ENCODE measurements around the gene HOXB9. TPM values are rescaled to one million over a fixed set of nuclear protein-coding genes. Genes with fewer than 3 reads are reported as not detected.

HOXB9 gene
- polyA plus RNA-seq, 3 donors, result 68.2 to 73.4 (median 69.0) TPM

DNA sequence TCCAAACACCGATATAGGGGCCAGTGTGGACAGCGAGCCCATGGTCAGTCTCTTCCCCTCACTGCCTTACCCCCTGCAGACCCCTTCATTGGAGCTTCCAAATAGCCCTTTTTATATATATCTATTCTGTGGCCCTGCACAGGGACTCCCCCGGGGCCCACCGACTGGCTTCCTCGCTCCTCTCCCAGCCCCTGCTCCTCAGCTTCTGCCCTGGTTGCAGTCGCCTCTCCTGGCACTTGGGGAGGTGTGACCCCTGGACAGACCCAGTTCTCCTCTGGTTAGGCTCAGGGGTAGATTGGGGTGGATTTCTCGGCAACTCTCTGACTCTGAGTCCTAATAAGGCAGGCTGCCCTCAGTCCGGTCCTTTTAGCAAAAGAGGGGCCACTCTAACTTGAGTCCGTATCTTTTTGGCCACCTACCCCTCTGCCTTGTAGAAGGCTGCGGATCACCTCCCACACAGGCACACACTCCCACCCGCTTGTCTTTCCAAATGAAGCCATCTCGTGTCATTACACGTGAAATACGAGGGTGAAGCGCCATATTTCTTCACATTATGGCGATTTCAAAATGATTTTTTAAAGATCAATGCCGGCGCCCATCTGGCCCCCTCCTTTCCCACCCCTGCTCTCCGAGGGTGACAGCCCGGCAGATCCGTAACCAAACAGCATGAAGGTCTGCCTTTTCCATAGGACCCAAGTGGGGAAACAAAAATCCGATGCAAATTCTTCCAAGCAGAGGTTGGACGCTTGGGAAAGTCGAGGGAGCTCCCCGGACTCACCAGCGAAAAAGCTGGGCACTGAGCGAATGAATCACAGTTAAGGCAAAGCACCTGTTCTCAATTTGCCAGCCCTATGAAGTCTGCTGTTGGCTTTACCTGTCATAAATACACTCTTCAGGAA lies 1.7 kb upstream of the HOXB9 start:
- no peak for DNase-seq

DNA sequence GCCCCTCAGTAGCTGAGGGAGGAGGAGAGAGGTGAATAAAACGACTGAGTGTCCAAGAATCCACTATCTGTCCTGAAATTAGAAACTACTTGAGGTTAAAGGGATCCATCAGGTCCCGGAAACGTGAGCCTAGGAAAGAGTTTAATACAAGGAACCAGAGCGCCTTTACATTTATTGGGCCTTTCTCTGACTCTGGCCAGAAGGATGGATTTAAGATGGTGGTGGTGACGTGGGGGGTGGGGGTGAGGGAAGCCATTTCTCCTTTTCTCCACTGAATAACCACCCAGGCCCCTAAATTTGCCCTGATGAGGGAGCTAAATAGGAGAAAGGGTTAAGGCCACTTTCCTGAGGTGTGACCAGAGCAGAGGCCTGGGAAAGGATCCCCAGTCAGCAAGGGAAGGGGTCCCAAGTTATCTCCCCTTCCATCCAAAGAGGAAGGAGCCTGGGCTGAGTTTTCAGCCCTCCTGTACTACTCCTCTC lies 1.0 kb upstream of the HOXB9 start:
- no peak for DNase-seq

DNA sequence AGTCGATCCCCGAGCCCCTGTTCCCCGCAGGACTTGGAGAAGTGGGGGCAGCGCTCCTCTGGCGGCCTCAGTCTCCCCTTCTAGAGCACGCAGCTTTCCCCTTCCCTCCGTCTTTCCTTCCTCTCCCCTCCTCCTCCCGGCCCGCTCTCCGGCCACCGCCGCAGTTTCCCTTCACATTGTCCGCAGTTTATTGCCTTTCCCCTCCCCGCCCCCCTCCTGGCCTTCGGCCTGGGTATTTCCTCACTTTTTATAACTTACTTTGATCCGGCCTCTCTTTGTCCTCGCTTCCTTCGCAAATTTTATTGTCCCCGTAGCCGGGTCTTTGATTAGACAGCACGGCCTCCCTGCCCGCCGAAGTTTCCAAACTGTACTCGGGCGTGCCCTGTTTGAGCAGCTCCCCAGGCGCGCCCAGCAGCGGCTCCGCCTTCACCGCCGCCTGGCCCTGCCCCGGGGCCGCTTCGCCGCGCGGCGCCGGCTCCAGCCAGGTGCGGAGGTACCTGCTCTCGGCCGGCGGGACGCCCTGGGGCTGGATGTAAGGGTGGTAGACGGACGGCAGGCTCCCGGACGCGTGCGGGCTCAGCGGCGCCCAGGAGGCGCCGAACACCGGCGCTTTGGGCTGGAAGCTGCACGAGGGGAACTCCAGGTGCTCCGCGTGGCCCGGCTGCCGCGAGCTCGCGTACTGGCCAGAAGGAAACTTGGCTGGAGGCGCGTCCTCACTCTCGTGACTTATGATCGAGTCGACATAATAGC lies 488 bp downstream of the HOXB9 start:
- DNase-seq, result no peak

DNA sequence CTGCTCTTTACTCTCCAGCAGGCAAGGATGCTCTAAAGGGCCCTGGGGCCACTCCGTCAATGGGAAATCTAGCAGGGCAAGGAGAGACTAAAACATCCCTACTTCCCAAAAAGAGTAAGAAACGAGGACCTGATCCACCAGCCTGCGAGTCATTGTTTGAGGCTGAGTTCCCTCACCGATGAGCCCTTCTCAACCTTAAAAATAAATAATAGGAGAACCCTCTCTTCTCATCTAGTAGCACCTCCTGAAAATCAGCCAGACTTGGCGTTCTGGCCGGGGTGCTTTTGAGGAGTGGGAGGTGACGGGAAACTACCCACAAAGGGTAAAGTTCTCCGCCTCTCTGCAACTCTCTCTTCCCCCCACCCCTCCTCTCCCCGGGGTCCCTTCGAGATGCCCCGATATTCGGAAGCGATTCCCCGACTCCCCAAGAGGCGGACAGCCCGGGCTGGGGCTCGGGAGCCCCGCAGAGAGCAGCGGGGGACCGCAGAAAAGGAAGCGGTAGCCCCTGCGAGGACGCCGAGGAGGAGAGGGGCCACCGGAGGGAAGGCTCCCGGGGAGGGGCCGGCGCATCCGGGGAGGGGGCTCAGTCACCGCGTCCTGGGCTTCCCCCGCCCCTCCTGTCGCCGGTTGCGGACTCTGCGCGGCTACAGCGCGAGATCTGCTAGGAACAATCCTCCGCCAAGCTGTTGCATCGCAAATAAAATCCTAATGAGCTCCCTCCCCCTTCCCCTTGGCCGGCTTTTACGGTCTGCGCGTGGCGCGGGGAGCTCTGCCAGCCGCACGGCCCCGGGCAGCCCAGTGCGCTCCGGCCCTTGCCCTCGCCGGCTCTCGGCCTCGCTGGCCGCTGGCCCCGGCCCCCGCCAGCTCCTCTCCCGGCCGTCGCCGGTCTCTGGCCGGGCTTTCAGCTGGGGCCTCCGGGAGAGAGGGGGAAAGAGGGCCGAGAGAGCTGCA lies 1.3 kb downstream of the HOXB9 start:
- DNase-seq, result no peak

DNA sequence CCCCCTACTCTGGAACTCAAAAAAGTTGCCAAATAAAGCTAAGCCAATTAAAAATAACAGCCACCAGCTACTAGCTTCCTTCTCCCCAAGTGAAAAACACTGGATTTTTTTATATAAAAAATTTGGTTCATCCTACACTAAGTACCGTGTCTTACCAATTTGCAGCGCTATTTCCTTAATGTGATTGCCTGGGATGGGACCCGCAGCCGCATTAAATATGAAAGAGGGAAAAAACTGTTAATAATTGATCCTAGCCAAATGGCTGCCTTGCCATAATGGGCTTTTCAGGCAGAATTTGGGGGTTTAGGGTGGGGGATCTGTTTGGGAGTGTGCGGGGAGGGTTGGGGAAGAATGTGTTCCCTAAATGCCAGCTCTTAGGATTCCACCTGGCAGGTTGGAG lies 2.0 kb downstream of the HOXB9 start:
- no peak for DNase-seq

DNA sequence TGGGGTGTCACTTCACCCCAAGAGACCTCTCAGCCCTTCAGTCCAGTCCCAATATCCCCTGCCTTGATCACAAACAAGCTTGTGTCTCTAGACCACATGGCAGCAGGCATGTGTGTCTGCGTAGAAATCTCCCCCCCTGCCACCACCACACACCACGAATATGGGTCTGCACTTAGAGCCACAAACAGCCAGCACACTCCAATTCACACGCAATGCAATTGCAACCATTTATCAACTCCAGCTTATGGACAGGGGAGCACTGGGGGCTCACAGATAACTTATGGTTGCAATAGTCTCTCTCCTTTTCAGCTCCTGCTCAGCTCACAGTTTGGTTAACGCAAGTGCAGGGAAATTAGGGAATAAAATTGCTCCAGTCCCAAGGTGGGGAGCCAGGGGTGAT lies 2.6 kb downstream of the HOXB9 start:
- no peak for DNase-seq

DNA sequence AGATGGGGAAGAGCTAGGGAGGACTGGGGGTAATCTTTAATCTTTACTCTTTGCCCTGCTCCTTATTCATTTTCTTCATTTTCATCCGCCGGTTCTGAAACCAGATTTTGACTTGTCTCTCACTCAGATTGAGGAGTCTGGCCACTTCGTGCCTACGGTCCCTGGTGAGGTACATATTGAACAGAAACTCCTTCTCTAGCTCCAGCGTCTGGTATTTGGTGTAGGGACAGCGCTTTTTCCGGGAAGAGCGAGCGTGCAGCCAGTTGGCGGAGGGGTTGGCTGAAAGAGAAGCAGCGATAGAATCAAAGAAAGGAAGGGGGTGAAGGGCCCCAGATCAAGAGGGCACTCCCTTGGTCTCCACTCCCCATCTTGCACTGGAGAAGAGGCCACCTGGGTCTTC lies 3.3 kb downstream of the HOXB9 start:
- no peak for DNase-seq

DNA sequence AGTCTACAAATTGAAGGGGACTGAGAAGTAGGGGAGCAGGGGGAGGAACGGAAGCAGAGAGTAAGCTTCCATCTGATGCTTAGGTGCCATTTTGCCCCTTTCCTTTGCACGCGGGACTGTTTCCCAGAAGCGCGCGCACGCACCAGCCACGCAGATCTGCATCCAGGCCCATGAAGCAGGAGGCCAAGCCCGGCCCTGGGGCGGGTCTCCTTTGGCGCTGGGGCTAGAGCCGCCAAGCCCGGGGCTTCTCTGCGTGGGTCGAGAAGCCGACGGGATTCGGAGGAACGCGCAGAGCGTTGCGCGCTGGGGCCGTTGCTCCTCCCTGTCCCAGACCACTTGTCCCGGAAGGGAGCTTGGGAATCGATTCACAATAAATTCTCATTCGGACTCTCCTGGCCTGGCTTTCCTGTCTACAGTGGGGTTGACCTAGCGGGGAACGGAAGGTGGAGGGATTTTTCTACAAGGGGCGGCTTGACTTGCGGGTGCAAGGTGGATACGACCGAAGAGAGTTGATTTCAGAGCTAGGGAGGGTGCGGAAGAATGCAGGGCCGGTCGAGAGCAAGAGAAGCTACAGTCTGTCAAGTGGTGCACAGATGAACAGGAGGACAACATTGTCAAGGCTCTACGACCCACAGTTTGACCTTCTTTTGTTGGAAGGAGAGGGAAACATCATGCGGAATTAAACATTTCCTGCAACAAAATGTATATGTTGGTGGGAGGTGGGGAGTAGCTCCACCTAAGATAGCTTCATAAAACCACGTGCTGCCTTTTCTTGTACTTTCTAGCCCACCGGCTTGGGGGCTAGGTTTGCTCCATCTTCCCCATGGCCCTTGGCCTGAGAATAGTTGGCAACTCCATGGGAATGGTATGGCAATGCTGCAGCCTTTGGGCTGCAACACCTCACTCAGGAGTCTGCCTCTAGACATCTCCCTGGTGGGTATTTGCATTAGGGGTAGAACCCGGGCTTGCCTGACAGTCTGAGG lies 4.5 kb downstream of the HOXB9 start:
- no peak for DNase-seq

DNA sequence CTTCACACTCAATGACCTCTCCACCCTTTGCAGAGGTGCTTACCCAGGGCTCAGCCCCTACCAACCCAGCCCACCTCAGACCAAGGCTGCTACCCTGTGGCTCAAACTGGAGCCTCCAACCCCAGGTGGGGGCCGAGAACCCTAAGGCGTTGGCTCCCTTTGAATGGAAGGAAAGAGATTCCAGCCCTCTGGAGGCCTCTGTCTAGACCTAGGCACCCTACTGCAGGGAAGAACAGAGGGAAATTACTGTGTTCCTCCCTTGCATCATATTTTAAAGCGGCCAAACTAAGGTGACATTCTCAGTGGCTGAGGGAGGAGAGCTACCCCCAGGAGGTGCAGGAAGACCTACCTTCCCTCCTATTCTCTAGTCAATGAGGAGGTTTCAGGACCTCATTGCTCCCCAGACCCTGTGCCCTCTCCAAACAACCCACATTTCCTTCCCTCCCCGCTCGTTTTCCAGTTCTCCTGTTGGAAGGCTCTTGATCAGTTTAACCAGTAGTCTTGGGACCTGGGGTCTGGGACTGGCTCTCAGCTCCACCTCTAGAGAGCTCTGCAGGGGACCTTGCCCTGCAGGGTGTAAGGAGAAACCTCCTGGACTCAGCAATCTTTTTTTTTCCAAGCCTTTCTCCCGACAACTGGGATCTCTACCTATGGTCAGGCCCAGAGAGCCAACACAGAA lies 5.6 kb downstream of the HOXB9 start:
- DNase-seq, result no peak

DNA sequence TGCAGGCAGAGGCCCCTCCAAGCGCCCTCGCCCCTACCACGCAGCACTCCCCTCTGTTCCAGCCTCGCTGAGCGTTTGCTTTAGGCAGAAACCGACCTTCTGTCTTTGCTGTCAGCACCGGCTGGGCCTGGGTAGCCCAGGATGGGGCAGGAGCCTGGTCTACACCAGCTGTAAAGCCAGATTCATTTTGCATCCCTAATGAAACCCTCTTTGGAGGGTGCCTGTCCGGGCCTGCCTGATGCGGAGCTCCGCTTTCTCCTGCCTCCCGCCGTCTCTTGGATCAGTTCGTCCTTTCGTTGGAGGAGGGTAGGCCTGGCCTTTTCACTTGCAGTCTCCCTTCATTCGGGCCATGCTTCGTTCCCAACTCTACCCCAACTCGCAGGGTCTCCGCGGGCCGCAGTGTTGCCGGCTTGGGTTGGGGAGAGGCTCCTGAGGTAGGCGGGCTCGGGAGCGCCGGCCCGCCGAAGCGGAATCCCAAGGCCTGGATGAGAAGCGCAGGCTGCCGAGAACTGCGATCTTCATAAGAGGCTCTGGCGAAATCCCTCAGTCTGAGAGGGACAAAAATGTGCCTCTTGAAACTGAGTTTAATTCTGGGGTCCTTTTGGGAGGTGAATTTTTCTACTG lies 6.2 kb downstream of the HOXB9 start:
- DNase-seq, result no peak

DNA sequence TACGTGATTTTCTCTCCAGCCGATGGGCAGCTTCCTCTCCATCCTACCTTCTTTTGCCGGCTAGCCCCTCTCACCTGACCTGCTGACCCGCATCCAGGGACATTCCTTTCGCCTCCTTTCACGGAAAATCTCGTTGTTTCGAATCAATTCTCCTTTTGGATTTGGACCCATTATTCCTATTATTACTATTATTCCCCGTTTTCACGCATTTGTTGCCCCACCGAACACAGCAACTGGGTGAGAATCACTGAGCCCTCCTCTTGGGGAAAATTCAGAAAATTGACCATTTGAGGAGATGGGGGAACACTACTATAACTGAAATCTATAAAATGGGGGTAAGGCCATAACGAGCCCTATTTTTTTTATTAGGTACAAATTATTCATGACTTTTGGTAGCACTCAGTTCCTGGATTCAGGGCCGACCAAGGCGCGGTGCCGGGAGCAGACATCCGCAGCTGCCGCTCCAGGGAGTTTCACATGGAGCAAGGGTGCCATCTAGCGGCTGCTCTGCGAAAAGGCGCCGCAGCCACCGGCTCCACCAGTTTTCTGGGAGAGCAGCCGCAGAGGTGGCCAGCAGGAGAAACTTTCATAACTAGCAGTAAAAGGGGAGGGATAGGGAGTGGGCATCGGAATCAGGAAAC lies 7.8 kb downstream of the HOXB9 start:
- peak; percentile 92 for DNase-seq

DNA sequence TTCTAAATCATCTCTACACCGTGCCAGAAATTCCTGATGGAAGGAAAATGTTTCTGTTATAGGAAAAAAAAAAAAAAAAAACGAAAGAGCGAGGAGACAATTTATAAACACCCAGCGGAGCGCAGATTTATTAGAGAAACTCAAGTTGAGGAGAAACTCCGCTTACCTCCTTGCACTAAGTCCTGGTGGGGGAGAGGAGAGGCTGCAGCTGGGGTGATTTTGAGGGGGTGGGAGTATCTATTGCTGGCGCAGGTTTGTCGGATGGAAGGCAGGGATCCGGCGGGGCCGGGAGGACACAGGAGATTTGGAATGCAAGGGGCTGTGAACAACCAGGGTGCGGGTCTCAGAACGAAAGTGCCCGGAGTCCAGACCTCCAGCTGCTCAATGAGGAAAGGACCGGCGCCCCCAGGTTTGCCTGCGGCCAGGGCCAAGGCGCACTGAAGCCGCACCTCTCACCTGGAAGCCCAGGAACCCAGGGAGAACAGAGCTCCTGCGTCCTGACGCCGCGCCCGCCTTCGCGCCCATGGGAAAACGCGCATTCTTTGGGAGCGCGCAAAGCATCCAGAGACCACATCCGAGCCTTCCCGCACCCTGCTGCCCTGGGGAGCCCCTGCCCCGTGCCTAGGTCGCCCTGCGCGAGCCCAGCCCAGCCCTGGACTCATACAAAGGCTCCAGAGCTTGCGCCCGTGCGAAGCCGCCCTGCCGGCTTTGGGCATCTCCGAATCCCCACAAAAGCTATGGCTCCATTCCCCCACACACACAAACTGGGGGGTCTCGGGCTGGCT lies 8.5 kb downstream of the HOXB9 start:
- no peak for DNase-seq

DNA sequence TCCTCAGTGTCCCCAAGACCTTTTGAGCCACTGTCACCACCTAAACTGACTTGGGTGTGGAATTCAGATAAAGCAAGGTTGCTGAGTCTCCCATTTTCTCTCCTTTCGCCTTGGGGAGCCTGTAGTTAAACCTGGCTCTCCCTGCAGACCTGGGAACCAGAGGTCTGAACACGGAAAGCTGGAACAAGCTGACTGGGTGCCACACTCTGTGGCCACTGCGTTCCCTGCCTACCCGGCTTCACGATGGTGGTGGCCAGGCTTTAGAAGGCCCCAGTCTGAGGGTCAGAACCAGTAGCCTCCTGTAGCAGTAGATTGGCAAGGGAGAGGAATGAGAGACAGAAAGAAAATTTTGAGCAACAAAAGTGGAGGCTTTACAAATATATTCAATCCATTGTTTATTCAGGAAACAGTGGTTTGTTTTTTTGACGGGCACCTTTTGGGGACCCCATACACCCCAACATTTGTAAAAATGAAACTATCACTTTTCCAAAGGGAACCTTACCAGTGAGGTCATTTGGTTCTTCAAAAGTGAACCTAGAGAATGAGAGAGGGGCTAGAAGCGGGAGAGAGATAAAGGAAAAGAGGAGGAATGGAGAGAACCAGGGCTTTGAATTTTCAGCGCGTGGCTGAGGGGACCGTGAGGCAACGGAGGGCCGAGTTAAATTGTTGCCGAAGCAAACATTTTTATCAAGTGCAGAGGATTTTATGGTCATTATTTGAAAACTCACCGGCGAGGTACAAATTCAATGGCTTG lies 9.3 kb downstream of the HOXB9 start:
- DNase-seq, result no peak

DNA sequence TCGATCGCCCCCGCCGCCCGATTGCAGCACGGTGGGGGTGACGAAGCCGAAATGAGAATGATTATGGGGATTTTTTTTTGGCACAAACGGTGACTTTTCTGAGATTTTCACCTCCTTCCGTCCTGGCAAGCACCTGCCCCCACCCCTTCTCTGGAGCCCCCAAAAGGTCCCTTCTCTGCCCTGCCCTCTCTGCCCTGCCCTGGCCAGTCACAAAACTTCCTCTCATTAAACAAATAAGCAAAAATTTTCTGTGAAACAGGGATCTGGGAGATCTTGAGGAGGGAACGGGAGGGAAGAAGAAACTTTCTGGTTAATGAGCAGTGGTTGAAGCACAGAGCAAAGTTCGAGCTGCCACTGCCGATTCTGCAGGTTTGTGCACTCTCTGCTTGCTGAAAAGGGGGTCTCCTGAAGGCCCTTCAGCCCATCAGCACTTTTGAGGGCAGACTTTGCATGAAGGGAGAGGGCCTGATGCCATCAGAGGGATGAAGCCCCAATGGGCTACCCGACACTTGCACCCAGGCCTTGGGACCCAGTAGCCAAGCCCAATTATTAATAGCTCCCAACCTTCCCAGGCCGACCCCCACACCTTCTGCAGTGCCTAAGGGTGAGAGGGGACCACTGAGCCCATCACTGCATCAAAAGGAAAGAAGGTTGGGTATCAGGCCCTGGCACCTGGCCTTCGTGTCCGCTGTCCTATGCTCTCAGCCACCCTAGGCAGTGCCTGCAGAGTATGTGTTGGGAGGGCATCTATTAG lies 10.0 kb downstream of the HOXB9 start:
- no peak for DNase-seq

DNA sequence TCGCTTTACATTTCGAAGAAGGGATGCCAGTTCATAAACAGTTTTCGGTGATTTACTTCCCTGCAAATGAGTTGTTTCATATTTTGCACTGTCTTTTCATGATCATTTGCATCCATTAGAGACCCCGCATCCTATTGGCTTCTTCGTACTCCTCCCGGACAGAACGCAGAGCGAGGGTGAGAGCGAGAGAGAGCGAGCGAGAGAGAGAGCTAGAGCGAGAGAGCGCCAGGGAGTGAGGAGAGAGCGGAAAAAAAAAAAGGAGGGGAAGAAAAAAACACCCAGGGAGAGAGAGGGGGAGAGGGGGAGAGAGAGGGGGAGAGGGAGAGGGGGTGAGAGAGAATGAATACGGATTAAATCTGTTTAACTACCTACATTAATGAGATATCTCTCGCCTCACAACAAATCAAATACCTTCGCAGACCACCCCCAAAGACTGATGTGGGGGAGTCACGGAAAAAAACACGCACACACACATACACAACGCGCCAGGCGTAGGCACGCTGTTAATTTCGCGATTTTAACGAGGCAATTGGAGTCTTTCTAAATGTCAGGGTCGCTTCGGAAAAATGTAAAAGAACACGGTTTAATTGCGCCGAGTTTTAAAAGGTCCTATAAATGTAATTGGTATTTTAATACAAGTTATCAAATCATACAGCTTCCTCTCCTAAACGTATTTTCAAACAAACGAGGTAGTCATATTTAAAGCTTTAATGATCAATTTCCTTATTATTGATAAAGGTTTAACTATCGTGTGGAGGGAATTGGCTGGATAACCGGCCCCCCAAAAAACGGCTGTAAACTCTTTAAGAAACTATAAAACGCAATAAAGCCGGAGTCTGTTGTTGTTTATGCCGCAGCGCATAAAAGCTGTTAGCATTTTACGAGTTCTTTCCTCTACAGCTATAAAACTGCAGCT lies 10.9 kb downstream of the HOXB9 start, which contains the start of gene HOXB8:
HOXB8 (minus strand) TSS at position 246 of the 916 bp plus-strand sequence. CDS start 588 bp downstream, outside the sequence.
- DNase-seq, result no peak
